Kidney (tissue), 14 donors: ENCODE data around the gene EPHA4. TPM values are rescaled to one million over a fixed set of nuclear protein-coding genes. Genes with fewer than 3 reads are reported as not detected.
A peak's percentile ranks its signal among the peaks of the same experiment; 100 is the strongest.

Source experiments
- DNase-seq, 5 donors: peaks; one replicate each; pipeline ENCODE4 v3.0.0-alpha.2; 2013 to 2020
- FAIRE-seq: peaks from 2 replicates; lab custom pipeline; 2012; peaks lifted over from hg19 to GRCh38; lab: Jason Lieb, UNC
- H3K27ac ChIP-seq, 2 donors: one replicate each; pipeline ENCODE4 v1.7.0; 2013; ENCODE audit warnings: low read depth in 2 of 2, low read length in 2 of 2, inconsistent platforms in 1 of 2
- H3K27me3 ChIP-seq: one replicate; pipeline ENCODE4 v1.7.1; 2013; ENCODE audit warnings: low read length, inconsistent platforms; ENCODE audit not compliant: control insufficient read depth, insufficient read depth
- H3K36me3 ChIP-seq, 3 donors: one replicate each; pipeline versions ENCODE4 v1.7.0 to v1.7.1; 2013; ENCODE audit warnings: low read length in 3 of 3, control low read depth in 1 of 3, inconsistent platforms in 1 of 3; ENCODE audit not compliant: insufficient read depth in 3 of 3, control insufficient read depth in 2 of 3
- H3K4me1 ChIP-seq, 3 donors: one replicate each; pipeline versions ENCODE4 v1.7.0 to v1.7.1; 2013; ENCODE audit warnings: low read length in 3 of 3, inconsistent platforms in 1 of 3, low read depth in 1 of 3; ENCODE audit not compliant: control insufficient read depth in 2 of 3, insufficient read depth in 2 of 3
- H3K4me3 ChIP-seq, 3 donors: one replicate each; pipeline versions ENCODE4 v1.7.0 to v1.8.1; 2013; ENCODE audit warnings: low read length in 3 of 3, control low read depth in 1 of 3, inconsistent platforms in 1 of 3
- H3K9ac ChIP-seq, 3 donors: one replicate each; pipeline versions ENCODE4 v1.7.0 to v1.7.1; 2013; ENCODE audit warnings: low read length in 3 of 3, control low read depth in 1 of 3, inconsistent platforms in 1 of 3
- H3K9me3 ChIP-seq, 3 donors: one replicate each; pipeline versions ENCODE4 v1.7.0 to v1.7.1; 2013; ENCODE audit warnings: low read length in 3 of 3, control low read depth in 1 of 3, inconsistent platforms in 1 of 3; ENCODE audit not compliant: control insufficient read depth in 2 of 3, insufficient read depth in 1 of 3
- CTCF ChIP-seq: IDR thresholded peaks from 3 replicates; pipeline ENCODE4 v1.5.1; 2012; ENCODE audit warnings: mild to moderate bottlenecking, moderate library complexity, borderline replicate concordance; ENCODE audit not compliant: insufficient read depth; ENCODE audit errors: extremely low read depth
- intact Hi-C: fragments of 100-400 bp; cut with DNase I; formaldehyde crosslinking; loops from one replicate; pipeline ENCODE4 v1.11.1; 2022
- polyA plus RNA-seq: library from polyadenylated mRNA; stranded (reverse); fragments of 350-450 nt; fragmentation: Illumina TruSeq; extraction: RNeasy Lipid Tissue Mini Kit (QIAGEN cat#74804); gene quantifications from one replicate; pipeline ENCODE4 v1.2.3, GENCODE V29; 2014; ENCODE audit warnings: low read depth, low replicate concordance; ENCODE audit not compliant: insufficient read depth
- total RNA-seq: library from RNA; stranded (reverse); fragmentation: NEBNext Ultra II Directional; extraction: Animal tissue kit (Norgen Biotek cat#: 25700); gene quantifications from one replicate; pipeline ENCODE4 v1.2.1, GENCODE V29; 2021
- donor health status: control.
- donor health status: control.
- donor health status: control.
- donor health status: control.
- donor health status: control.
- donor health status: DM: yes; HTN: yes; CAD: no.
- donor health status: Normal renal cell carcinoma (clear cell type).

EPHA4 gene
- total and polyA plus RNA-seq, 2 donors from 2014 or later: 4.8 to 38.0 TPM

GRCh38 chr2:221372159-221372884, 199.8 kb downstream of the EPHA4 start:
- intact Hi-C loops: no loop called here
- H3K27ac ChIP-seq: no peak overlapping the region
- TF ChIP-seq CTCF: no peak
- H3K36me3 ChIP-seq: no peaks in the 10 kb centered on the region
- no peaks in the 10 kb centered on the region for H3K4me1 ChIP-seq
- H3K27me3 ChIP-seq: no peaks in the 10 kb centered on the region
- H3K9me3 ChIP-seq: peaks cover 0 to 2% (median 0%) of the 10 kb centered on the region in 3 donors
- no peak overlapping the region for H3K4me3 ChIP-seq
- no peak overlapping the region for H3K9ac ChIP-seq
- DNase-seq: peak in 3 of 5 donors; percentile 19 to 53 (median 40)
- no peak for FAIRE-seq

DNA sequence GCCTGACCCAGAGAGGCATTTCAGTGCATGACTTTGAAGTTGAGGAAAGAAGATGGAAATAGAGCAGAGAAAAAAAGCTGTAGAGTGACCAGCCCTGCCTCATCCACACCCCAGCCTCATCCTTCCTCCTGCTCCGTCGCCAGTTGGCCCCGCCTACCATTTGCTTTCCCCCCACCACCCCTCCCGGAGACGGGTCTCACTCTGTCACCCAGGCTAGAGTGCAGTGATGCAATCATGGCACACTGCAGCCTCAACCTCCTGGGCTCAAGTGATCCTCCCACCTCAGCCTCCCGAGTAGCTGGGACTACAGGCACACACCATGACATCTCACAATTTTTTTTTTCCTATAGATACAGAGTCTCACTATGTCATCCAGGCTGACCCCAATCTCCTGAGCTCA, 200.8 kb downstream of the EPHA4 start:
- no peaks in the 10 kb centered on the region for H3K27me3 ChIP-seq
- DNase-seq: no peak

DNA sequence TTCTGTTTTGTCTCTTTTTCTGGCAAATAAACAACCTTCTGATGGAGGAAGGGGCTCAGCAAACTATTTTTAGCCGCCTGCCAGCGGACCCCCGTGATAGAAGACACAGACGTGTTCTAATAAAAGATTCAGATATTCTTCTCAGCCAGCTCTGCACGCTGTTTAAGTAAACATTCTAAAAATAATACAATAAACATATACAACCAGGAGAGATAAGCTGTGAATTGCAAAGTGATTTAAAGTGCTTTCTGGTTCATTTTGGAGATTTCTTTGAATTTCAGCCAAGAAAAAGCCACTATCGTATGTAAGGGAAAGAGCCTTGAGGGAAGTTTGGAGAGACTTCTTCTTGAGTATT, 201.3 kb downstream of the EPHA4 start:
- intact Hi-C loops: no loop called here
- Histone ChIP-seq H3K9ac (no peak overlapping the region), H3K27me3 (no peaks in the 10 kb centered on the region), H3K9me3 (no peaks in the 10 kb centered on the region), H3K36me3 (no peaks in the 10 kb centered on the region), H3K4me3 (no peak overlapping the region), H3K27ac (no peak overlapping the region), H3K4me1 (no peaks in the 10 kb centered on the region)
- no peak for TF ChIP-seq CTCF
- DNase-seq: peak in 1 of 5 donors; percentile 62
- FAIRE-seq: no peak

More for the DNA sequence above, 200.8 kb downstream of the EPHA4 start:
- no peak for FAIRE-seq
- no peaks in the 10 kb centered on the region for H3K9me3 ChIP-seq
- no peak for TF ChIP-seq CTCF
- H3K36me3 ChIP-seq: no peaks in the 10 kb centered on the region
- no peak overlapping the region for H3K27ac ChIP-seq
- intact Hi-C loops: no loop called here
- H3K9ac ChIP-seq: no peak overlapping the region
- H3K4me3 ChIP-seq: no peak overlapping the region
- no peaks in the 10 kb centered on the region for H3K4me1 ChIP-seq
